ENCODE data around the gene ANKLE1. TPM values are rescaled to one million over a fixed set of nuclear protein-coding genes. Genes with fewer than 3 reads are reported as not detected.

Gene ANKLE1
- total and polyA plus RNA-seq, 2 donors (not counting 3 experiments of a cell fraction or from before 2014, with no cell fraction given): 1.9 to 3.1 TPM

DNA sequence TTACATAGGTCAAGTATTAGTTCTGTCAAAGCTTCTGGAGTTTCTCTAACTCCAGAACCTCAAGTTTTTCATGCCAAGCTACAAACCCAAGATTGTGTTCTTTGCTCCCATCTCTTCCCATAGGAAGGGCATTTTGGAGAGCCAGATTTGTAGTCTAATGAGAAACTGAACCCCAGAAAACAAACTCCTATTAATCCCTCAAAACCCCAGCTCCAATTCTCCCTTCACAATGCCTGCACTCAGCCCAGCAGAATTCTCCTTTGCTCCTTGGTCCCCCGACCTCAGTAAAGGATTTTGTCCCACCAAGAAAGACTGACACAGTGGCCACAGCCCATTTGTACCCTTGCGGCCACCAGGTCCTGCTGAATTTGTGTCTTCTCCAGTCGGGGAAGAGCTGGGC lies 25.6 kb upstream of the ANKLE1 start:
- Histone ChIP-seq H3K9me1 (replicated peaks; ENCODE audit: control insufficient read depth, extremely low read depth, insufficient read depth, low read length) (no peaks in the 10 kb centered on the region), H3K79me2 (ENCODE audit: control insufficient read depth, insufficient read depth, low read length) (no peaks in the 10 kb centered on the region), H3K9me3 (replicated peaks; ENCODE audit: control insufficient read depth, insufficient read depth, low read length) (no peaks in the 10 kb centered on the region), H3K27me3 (ENCODE audit: control insufficient read depth in 2 of 2, insufficient read depth in 2 of 2, low read length in 2 of 2) (no peaks in the 10 kb centered on the region), H3K36me3 (ENCODE audit: control insufficient read depth in 2 of 2, extremely low read depth in 1 of 2, insufficient read depth in 2 of 2, low read length in 2 of 2) (peaks cover 0 to 34% of the 10 kb centered on the region in 2 experiments), H3K9ac (replicated peaks; ENCODE audit: extremely low read depth, insufficient read depth, low read length) (no peak overlapping the region), H3K27ac (ENCODE audit: insufficient read depth, low read depth, low read length) (no peak overlapping the region), H3K4me3 (replicated peaks in 1 of 3; ENCODE audit: insufficient read depth in 1 of 3, low read depth in 1 of 3, low read length in 3 of 3) (no peak overlapping the region), H4K20me1 (replicated peaks; ENCODE audit: control insufficient read depth, extremely low read depth, insufficient read depth, low read length) (no peaks in the 10 kb centered on the region), H3K4me2 (ENCODE audit: insufficient read depth, low read length) (no peak overlapping the region), H3K4me1 (ENCODE audit: control insufficient read depth, extremely low read depth, insufficient read depth, low read length) (no peaks in the 10 kb centered on the region), H2AFZ (ENCODE audit: low read depth, low read length) (no peak overlapping the region)
- intact Hi-C loops (cut with micrococcal nuclease) (no loop called here), dilution Hi-C loops (cut with MboI; ENCODE audit: extremely low pct_ligation_motif_present, low sequenced_read_pairs) (no loop called here)
- FAIRE-seq (no peak), DNase-seq (ENCODE audit: low read depth, low spot score) (no peak)
- BruUV-seq (replicated peaks): no TSS peak
- no peak for TF ChIP-seq EZH2 (IDR thresholded peaks at IDR 0.05; ENCODE audit: borderline replicate concordance, low read depth, low read length, severe bottlenecking)
- no peak for TF ChIP-seq POLR2A (IDR thresholded peaks at IDR 0.05; ENCODE audit: low read depth, low read length)
- TF ChIP-seq GATA2 (IDR thresholded peaks at IDR 0.05; ENCODE audit: insufficient read depth, insufficient read length, low read depth, low read length): no peak
- TF ChIP-seq, protein P1, sequence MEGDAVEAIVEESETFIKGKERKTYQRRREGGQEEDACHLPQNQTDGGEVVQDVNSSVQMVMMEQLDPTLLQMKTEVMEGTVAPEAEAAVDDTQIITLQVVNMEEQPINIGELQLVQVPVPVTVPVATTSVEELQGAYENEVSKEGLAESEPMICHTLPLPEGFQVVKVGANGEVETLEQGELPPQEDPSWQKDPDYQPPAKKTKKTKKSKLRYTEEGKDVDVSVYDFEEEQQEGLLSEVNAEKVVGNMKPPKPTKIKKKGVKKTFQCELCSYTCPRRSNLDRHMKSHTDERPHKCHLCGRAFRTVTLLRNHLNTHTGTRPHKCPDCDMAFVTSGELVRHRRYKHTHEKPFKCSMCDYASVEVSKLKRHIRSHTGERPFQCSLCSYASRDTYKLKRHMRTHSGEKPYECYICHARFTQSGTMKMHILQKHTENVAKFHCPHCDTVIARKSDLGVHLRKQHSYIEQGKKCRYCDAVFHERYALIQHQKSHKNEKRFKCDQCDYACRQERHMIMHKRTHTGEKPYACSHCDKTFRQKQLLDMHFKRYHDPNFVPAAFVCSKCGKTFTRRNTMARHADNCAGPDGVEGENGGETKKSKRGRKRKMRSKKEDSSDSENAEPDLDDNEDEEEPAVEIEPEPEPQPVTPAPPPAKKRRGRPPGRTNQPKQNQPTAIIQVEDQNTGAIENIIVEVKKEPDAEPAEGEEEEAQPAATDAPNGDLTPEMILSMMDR (IDR thresholded peaks at IDR 0.05; ENCODE audit: extremely low read depth in 1 of 2, insufficient read depth in 1 of 2, low read depth in 1 of 2, low read length in 2 of 2): no peak
- TF ChIP-seq FOS (IDR thresholded peaks at IDR 0.05; ENCODE audit: borderline replicate concordance, insufficient read depth, low read length): no peak
- TF ChIP-seq POLR2AphosphoS5 (IDR thresholded peaks at IDR 0.05; ENCODE audit: insufficient read depth, low read depth, low read length): no peak
- no peak for TF ChIP-seq MYC (IDR thresholded peaks at IDR 0.05; ENCODE audit: low read depth, low read length)
- TF ChIP-seq, protein P2, sequence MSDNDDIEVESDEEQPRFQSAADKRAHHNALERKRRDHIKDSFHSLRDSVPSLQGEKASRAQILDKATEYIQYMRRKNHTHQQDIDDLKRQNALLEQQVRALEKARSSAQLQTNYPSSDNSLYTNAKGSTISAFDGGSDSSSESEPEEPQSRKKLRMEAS (IDR thresholded peaks at IDR 0.05; ENCODE audit: insufficient read depth, insufficient read length): no peak
- TF ChIP-seq JUN (IDR thresholded peaks at IDR 0.05; ENCODE audit: borderline replicate concordance, insufficient read depth, insufficient read length, low read depth): no peak
- ChIA-PET POLR2A (no interaction called here), CTCF (no interaction called here)
